GM19328 (cell line): ENCODE measurements around the gene TSPAN9.

Experiments
- ATAC-seq: cut with Tn5 transposase; IDR thresholded peaks from one replicate; pipeline ENCODE4 v1.9.1; 2021; ENCODE audit warnings: mild to moderate bottlenecking, moderate library complexity; ENCODE audit not compliant: unreplicated experiment

The TSPAN9 gene

DNA sequence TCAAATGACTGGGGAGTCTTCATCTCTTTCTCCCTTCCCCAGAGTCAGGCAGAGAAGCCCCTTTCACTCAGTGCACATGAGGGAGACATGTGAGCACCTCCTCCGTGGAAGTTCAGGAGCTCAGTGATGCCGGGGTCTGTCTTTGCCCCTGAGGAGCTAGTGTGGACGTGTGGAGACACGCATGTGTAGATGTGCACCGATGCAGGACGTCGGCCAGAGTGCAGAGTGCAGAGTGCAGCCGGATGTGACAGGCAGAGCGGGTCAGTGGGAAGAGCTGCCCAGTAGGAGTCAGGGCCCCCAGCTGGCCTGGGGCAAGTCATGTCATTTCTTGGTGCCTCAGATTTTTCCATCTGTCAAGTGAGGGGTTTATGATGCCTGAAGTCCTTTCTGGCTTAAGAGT lies 20.7 kb downstream of the TSPAN9 start:
- ATAC-seq: no peak

- no peak for ATAC-seq
These were observed 21.3 kb downstream of the TSPAN9 start for GRCh38 chr12:3098436-3098835.

GRCh38 chr12:3099146-3099545 lies 22.0 kb downstream of the TSPAN9 start:
- no peak for ATAC-seq

- ATAC-seq: no peak
These were observed 24.3 kb downstream of the TSPAN9 start for GRCh38 chr12:3101309-3102024.

- ATAC-seq: no peak
These were observed 25.7 kb downstream of the TSPAN9 start for GRCh38 chr12:3102771-3103410.

- ATAC-seq: no peak
These were observed 26.6 kb downstream of the TSPAN9 start for GRCh38 chr12:3103806-3104205.

- ATAC-seq: no peak
These were observed 28.7 kb downstream of the TSPAN9 start for GRCh38 chr12:3105690-3106479.

GRCh38 chr12:3106579-3106978 lies 29.4 kb downstream of the TSPAN9 start:
- no peak for ATAC-seq

DNA sequence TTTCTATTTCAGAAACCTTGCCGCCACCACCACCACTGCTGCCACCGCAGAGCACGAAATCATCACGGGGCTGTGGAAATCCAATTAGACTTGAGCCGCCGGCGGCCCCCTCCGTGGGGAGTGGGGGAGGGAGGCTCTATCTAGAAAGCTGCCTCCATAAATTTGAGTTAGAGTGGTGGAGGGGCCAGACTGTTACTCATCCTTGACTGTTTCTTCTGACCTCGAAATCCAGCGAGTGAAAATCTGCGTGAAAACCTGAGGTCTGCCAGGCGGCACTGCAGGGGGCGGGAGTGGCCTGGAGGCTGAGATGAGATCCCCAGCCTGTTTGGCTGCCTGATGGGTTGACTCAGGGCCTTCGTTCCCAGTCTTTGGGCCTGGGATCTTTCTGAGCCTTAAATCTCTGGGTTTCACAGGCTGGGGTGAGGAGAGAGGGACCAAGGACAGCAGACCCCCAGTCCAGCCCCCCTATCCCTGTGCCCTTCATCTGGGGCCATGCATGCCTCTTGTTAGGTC lies 29.9 kb downstream of the TSPAN9 start:
- ATAC-seq: no peak

GRCh38 chr12:3107954-3108353 lies 30.8 kb downstream of the TSPAN9 start:
- ATAC-seq: no peak

DNA sequence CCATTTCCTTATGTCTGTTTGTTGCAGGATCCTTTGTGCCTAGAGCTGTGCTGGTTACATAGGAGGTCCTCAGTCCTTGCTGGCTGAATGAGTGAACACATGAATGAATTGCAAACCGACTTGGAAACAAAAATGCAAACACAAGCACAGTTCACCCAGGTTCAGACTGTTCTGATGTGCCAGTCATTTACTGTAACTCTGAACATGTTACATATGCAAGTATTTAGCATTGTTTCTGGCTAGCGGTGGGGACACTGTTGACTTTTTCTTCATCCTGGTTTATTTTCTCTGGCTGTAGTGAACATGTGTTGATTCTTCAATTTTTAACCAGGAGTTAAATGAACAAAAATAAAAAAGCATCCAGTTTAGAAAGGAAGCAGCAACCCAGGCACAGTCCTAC lies 33.4 kb downstream of the TSPAN9 start:
- no peak for ATAC-seq

DNA sequence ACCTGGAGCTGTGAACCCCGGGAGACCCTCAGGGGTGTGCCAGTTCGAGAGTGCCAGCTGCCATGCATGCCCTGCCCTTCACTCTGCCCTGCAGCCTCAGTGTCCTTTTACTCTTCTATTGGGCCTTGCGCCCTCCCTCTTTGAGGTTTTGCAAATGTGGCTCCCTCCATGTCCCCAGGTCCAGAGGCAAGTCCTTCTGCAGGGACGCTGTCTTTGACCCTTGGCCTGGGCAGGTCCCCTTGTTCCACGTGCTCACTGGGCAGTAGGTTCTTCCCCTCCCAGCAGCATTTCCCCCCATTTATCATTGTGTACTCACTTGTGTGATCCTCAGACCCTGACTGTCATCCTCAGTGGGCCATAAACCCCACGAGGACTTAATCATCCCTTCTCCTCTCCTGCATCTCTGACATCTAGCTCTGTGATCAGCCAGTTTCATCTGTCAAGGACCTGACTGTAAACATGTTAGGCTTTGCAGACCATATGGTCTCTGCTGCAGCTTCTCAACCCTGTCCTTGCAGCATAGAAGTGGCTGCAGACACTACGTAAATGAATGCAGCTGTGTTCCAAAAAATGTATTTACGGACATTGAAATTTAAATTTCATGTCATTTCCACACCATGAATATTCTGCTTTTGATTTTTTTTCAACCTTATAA lies 36.6 kb downstream of the TSPAN9 start:
- no peak for ATAC-seq

DNA sequence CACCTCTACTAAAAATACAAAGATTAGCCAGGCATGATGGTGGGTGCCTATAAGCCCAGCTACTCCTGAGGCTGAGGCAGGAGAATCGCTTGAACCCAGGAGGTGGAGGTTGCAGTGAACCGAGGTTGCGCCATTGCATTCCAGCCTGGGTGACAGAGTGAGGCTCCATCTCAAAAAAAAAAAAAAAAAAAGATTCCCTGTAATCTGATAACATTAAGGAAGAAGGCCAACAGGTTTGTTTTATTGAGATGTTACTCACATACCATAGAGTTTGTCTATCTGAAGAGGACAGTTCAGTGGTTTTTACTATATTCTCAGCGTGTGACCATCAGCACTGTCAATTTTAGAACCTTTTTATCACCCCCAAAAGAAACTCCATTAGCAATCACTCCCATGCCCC lies 37.5 kb downstream of the TSPAN9 start:
- ATAC-seq: no peak

- ATAC-seq: no peak
These were observed 37.9 kb downstream of the TSPAN9 start for GRCh38 chr12:3115078-3115477.

GRCh38 chr12:3116106-3116844 lies 39.1 kb downstream of the TSPAN9 start:
- no peak for ATAC-seq

GRCh38 chr12:3117144-3117581 lies 40.0 kb downstream of the TSPAN9 start:
- no peak for ATAC-seq

- ATAC-seq: no peak
These were observed 40.4 kb downstream of the TSPAN9 start for GRCh38 chr12:3117591-3118015.

DNA sequence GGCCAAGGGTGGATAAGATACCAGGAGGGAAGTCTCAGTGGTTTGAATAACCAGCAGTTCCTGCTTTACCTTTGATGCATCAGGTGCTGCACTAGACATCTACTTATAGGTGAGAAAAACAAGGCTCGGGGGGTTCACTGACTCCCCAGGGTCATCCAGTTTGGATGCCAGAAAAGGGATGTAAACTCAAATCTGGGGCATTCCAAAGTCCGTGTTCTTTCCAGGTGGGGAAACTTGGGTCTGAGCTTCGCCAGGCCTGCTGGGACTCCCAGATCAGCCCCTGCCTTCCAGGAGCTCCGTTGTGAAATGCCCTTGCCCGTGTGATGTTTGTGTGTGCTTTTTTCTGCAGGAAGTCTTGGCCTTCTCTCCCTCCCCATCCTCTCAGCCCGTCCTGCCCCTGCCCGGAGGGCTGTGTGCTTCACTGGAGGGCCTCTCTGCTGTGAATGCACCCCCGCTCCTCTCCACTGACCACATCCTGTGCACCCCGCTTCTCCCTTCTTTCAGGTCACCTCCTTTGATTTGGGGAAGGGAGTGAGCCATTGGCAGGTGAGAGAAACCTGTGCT lies 42.1 kb downstream of the TSPAN9 start:
- ATAC-seq: no peak

- no peak for ATAC-seq
These were observed 42.8 kb downstream of the TSPAN9 start for GRCh38 chr12:3119756-3120601.
